NCI-H1694 (cell line): ENCODE measurements around the gene ABCF1.
A peak's percentile ranks its signal among the peaks of the same experiment; 100 is the strongest.
"Not testable (repeated sequence)": the region's sequence is repeated elsewhere in the genome, so short reads cannot be mapped to it uniquely, and the experiment has no call there.

Source experiments
- DNase-seq: peaks from one replicate; lab custom pipeline; 2025; lab: John Stamatoyannopoulos, UW

The ABCF1 gene

DNA sequence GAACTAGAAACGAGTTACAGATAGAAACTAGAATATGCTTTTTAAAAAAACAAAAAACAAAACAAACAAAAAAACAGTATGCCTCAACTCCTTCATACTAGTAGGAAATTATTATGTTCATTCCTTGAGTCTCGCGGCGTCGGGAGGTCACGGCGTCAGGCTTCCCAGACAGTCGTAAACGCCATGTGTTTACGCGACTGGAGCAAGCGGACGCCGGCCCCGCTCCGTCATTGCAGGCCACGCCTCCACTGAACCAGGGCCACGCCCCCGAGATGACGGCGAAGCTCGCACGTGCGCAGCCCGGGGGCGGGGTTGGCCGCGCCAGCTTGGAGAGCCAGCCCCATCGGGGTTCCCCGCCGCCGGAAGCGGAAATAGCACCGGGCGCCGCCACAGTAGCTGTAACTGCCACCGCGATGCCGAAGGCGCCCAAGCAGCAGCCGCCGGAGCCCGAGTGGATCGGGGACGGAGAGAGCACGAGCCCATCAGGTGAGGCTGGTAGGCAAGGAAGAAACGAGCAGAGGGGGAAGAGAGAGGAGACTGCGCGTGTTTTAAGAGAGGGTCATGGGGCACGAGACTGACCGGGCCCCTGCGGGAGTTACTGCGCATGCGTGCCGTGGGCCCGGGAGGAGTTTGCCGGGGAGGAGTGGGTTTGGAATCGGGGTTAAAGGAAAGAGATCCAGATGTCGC, at the start of gene ABCF1:
Gene ABCF1, plus strand, starts transcription at position 368 of the 687 bp plus-strand sequence. Its CDS starts 46 bp downstream, at position 414.
- DNase-seq, result peak; percentile 88

- not testable (repeated sequence) for DNase-seq
Observed at GRCh38 chr6:30521952-30522351, 49.3 kb upstream of the ABCF1 start.

DNA sequence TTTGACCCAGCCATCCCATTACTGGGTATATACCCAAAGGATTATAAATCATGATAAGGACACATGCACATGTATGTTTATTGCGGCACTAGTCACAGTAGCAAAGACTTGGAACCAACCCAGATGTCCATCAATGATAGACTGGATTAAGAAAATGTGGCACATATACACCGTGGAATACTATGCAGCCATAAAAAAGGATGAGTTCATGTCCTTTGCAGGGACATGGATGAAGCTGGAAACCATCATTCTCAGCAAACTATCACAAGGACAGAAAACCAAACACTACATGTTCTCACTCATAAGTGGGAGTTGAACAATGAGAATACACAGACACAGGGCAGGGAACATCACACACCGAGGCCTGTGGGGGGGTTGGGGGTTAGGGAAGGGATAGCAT, 44.8 kb upstream of the ABCF1 start:
- not testable (repeated sequence) for DNase-seq

GRCh38 chr6:30529349-30529875, 41.8 kb upstream of the ABCF1 start:
- DNase-seq, result not testable (repeated sequence)

DNA sequence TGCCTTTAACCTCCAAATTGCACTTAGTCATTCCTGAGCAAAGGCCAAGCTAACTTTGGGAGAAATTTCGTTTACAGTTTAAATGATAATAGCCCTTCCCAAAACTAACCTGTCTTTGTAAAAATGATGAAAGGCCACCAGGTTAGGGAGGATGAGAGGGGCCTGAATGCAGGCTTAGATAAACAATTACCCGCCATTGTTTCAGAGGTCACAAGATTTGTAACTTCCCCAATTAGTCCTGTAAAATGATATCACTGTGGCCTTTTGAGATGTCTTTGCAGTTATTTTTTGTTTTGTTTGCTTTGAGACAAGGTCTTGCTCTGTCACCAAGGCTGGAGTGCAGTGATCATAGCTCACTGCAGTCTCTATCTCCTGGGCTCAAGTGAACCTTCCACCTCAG, 41.2 kb upstream of the ABCF1 start:
- DNase-seq, result no peak

GRCh38 chr6:30533460-30534294, 37.6 kb upstream of the ABCF1 start:
- no peak for DNase-seq

GRCh38 chr6:30537931-30538330, 33.3 kb upstream of the ABCF1 start:
- no peak for DNase-seq

- DNase-seq, result peak; percentile 71
Observed at GRCh38 chr6:30541515-30542403, 29.5 kb upstream of the ABCF1 start.

DNA sequence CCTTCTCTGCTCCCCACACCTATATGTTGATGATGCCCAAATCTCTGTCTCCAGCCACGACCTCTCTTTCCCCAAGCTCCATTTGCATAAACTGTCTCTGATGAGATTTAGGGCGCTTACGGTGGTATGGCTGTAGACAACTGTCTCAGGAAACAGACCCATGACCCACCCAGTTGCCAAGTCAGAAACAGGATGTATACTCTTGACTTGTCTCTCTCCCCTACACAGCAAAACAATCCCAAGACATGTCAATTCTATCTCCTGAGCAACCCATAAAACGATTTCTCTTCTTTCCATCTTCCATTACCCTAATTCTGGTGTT, 28.9 kb upstream of the ABCF1 start:
- DNase-seq, result no peak

DNA sequence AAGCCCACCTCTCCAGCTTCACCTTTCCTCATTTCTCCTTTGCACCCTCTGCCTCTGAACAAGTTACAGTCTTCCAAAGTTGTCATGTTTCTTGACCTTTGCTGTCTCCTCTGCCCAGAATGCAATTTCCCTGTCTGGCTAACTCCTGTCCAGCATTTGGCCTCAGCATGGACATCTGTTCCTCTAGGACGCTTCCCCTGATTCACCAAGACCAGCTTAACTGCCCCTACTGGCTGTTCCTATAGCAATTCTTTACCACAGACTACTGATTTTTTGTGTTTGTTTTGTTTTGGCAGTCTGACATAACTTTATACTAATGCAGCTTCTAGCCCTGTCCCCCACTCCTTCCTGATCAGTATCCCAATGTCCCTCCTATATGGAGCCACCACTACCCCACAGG, 28.3 kb upstream of the ABCF1 start:
- no peak for DNase-seq

GRCh38 chr6:30543821-30544220, 27.4 kb upstream of the ABCF1 start:
- no peak for DNase-seq

- DNase-seq, result peak; percentile 33
Observed at GRCh38 chr6:30544666-30545272, 26.5 kb upstream of the ABCF1 start.

DNA sequence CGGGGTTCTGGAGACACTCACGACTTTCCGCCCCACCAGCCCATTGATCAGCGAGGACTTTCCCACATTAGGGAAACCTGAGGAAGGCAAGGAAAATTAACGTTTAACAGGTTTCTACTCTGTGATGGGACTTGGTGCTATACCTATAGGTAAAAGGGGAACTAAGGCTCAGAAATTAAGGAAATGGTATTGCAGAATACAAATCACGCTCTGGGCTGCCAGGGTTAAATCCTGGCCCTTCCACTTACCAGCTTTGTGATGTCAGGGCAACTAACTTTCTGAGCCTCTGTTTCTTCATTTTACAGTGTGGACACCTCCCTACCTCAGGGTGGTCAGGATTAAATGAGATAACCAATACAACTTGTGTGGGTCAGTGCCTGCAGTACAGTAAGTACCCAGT, 23.8 kb upstream of the ABCF1 start:
- DNase-seq, result no peak

DNA sequence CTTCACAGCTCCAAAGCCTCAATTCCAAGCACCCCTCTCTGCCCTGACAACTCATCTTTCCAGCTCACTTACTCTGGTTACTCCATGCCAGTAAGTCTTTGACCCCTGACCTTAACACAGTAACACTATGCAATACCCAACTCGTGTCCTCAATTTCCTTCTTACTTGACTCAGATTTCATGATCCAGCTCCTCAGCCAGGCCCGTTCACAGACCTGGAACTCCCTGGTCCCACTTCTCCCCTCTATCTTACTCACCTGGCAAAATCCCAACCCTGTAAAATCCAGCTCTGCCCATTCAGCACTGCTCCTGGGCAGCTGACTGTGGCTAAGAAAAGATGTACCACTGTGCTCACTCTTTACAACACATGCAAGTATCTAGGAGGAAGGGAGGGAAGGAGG, 22.9 kb upstream of the ABCF1 start:
- DNase-seq, result no peak

GRCh38 chr6:30554404-30554803, 16.8 kb upstream of the ABCF1 start:
- DNase-seq, result no peak

GRCh38 chr6:30554962-30555815, 16.1 kb upstream of the ABCF1 start:
- DNase-seq, result no peak

- DNase-seq, result no peak
Observed at GRCh38 chr6:30555816-30556065, 15.5 kb upstream of the ABCF1 start.

DNA sequence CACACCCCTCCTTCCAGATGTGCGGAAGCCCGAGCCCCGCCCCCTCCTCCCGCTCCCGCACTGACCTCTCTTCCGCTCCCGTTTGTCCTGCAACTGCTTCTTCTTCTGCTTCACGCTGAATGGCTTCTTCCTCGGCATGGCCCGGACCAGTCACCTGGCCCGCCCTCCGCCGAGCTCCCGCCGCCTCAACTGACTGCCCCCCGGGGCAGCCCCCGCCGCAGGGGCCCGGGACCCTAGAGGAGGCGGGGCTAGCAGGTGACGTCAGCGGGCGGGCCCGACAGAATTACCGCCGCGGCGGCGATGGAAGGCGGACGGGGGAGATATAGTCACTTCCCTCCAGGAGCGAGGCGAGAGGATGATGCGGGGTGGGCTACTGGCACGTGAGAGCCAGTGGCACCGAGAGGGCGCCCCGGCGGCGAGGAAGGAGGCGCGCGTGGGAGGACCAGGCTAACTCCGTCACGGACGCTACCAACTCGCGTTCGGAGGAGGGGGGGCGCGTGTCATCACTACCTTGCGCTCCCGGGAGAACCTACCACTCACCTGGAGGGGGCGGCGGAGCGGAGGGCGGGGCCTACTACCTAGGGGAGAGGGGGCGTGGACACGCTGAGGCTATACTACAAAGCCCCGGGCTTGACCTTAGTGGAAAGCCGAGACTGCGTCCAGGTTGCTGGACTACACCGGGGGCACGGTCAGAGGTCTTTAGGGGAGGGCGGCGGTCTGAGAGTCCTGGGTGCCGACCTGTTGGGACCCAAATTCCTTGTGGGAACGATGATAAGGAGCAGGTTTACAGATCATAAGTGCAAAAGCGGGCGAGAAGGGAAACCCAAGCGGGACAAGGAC, 15.0 kb upstream of the ABCF1 start, which contains the start of gene GNL1:
Gene GNL1, minus strand, starts transcription at position 424 of the 840 bp plus-strand sequence. Its CDS starts 286 bp downstream, at position 138.
- peak; percentile 29 for DNase-seq

DNA sequence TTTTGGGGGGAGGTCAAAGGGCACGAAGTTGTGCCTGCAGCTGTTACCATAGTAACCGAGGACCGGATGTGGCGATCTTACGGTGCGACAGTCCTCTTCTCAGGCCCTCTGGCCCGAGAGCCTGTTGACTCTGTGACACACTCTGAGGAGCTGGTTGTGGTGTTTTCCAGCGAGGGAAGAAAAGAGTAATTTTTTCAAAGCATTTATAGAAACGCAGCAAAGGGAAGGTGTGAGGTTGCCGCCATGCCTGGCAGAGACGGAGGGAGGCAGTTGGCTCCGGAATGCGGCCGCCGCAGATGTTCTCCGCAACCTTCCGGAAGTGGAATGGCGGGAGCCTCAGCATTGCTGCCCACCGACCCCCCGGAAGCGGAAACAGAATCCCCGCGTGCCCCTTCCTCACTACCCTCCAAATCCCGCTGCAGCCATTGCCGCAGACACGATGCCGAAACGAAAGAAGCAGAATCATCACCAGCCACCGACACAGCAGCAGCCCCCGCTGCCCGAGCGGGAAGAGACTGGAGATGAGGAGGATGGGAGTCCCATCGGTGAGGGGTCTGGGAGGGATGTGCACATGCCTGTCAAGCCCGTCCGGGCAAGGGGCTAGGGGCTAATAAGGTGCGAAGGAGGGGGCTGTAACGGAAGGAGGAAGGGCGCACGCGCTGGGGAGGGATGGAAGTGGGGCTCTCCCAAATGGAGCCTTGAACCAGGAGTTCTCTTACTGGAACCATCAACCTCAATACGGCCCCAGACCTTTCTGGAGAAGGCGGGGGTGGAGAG, 14.1 kb upstream of the ABCF1 start, which contains the start of gene PRR3:
Gene PRR3, plus strand, starts transcription at position 390 of the 777 bp plus-strand sequence. Its CDS starts 50 bp downstream, at position 440.
- peak; percentile 72 for DNase-seq
